HCT116 (cell line): ENCODE data around the gene TNC. TPM values are rescaled to one million over a fixed set of nuclear protein-coding genes. Genes with fewer than 3 reads are reported as not detected.

ENCODE experiments used
- ATAC-seq: fragments of 200-7000 bp; cut with Tn5 transposase; 2 replicates; pipeline ENCODE4 v1.9.1; 2020; ENCODE audit warnings: mild to moderate bottlenecking, moderate library complexity
- BruUV-seq: library from RNA; stranded (reverse); fragments of 400-500 nt; replicated peaks from 2 replicates; lab custom pipeline; 2021; lab: Mats Ljungman, UMichigan
- CTCF ChIA-PET: fragments of 300-600 bp; sonication (Branson Sonifier 250); formaldehyde crosslinking; loops from one replicate; lab custom pipeline; 2021; ENCODE audit warnings: antibody characterized with exemption; lab: Charles Lee
- POLR2A ChIA-PET: fragments of 300-600, 350-600 bp; sonication (Branson Sonifier 250); formaldehyde crosslinking; loops from one replicate; lab custom pipeline; 2021; ENCODE audit warnings: antibody characterized with exemption; lab: Charles Lee
- RAD21 ChIA-PET, 2 experiments: fragments of 300-600 bp; sonication (Branson Sonifier 250); formaldehyde crosslinking; loops; one replicate each; lab custom pipeline; 2023; ENCODE audit warnings: low total read pairs in 2 of 2; ENCODE audit not compliant: uncharacterized antibody in 2 of 2, unreplicated experiment in 2 of 2, low non-redundant PET in 1 of 2; lab: Charles Lee
- DNase-seq: peaks from one replicate; pipeline ENCODE4 v3.0.0-alpha.2; 2010; ENCODE audit warnings: low read depth, low spot score
- H2AFZ ChIP-seq: fragments of 200-600 bp; shearing (Covaris generic), sonication (generic); 2 replicates; pipeline ENCODE4 v1.6.1; 2017; ENCODE audit warnings: low read depth, mixed run types, mixed read lengths, antibody characterized with exemption, low read length; ENCODE audit not compliant: poor library complexity, severe bottlenecking
- H3K27ac ChIP-seq: 2 replicates; pipeline ENCODE4 v1.5.1; 2012; ENCODE audit warnings: low read depth, low read length
- H3K27me3 ChIP-seq: fragments of 200-600 bp; sonication (generic); 2 replicates; pipeline ENCODE4 v1.6.1; 2016; ENCODE audit warnings: mixed run types, low read length, mixed read lengths; ENCODE audit not compliant: insufficient read depth
- H3K36me3 ChIP-seq, 2 experiments: fragments of 200-500 bp in 1 of 2; fragments of 200-600 bp in 1 of 2; sonication (Bioruptor generic) in 1 of 2; sonication (generic) in 1 of 2; 2 replicates each; pipeline versions ENCODE4 v1.5.1 to v1.6.1; 2014 to 2016; ENCODE audit warnings: low read length in 2 of 2, inconsistent platforms in 1 of 2, mixed read lengths in 1 of 2, mixed run types in 1 of 2; ENCODE audit not compliant: insufficient read depth in 2 of 2, control insufficient read depth in 1 of 2
- H3K4me1 ChIP-seq, 2 experiments: fragments of 200-600 bp in 1 of 2; sonication (generic) in 1 of 2; 2 replicates each; pipeline versions ENCODE4 v1.5.1 to v1.6.1; 2012 to 2017; ENCODE audit warnings: low read length in 2 of 2, inconsistent platforms in 1 of 2, mild to moderate bottlenecking in 1 of 2, mixed read lengths in 1 of 2, mixed run types in 1 of 2, moderate library complexity in 1 of 2; ENCODE audit not compliant: insufficient read depth in 2 of 2, control insufficient read depth in 1 of 2
- H3K4me2 ChIP-seq: fragments of 200-600 bp; sonication (generic); 2 replicates; pipeline ENCODE4 v1.6.1; 2017; ENCODE audit warnings: mixed run types, low read length, mixed read lengths
- H3K4me3 ChIP-seq, 2 experiments: fragments of 200-600 bp in 1 of 2; sonication (generic) in 1 of 2; replicated peaks in 1 of 2; 2 replicates each; pipeline ENCODE4 v1.5.1; 2011 to 2016; ENCODE audit warnings: low read length in 2 of 2, control low read depth in 1 of 2, low read depth in 1 of 2, mild to moderate bottlenecking in 1 of 2, mixed read lengths in 1 of 2, mixed run types in 1 of 2
- H3K79me2 ChIP-seq: fragments of 200-600 bp; sonication (generic); 2 replicates; pipeline ENCODE4 v1.6.1; 2017; ENCODE audit warnings: mild to moderate bottlenecking, mixed run types, low read length, moderate library complexity, mixed read lengths; ENCODE audit not compliant: insufficient read depth
- H3K9ac ChIP-seq: fragments of 200-600 bp; sonication (generic); 2 replicates; pipeline ENCODE4 v1.6.1; 2016; ENCODE audit warnings: low read length, mixed read lengths
- H3K9me2 ChIP-seq: fragments of 200-600 bp; sonication (generic), shearing (Covaris generic); 2 replicates; pipeline ENCODE4 v1.6.1; 2017; ENCODE audit warnings: mixed run types, mild to moderate bottlenecking, moderate library complexity; ENCODE audit not compliant: insufficient read depth
- H3K9me3 ChIP-seq, 2 experiments: fragments of 200-500 bp in 1 of 2; fragments of 200-600 bp in 1 of 2; sonication (Bioruptor generic) in 1 of 2; sonication (generic) in 1 of 2; 2 replicates each; pipeline ENCODE4 v1.6.1; 2014 to 2017; ENCODE audit warnings: low read length in 2 of 2, mixed read lengths in 2 of 2, inconsistent platforms in 1 of 2, low read depth in 1 of 2, mild to moderate bottlenecking in 1 of 2, mixed run types in 1 of 2, moderate library complexity in 1 of 2; ENCODE audit not compliant: control insufficient read depth in 1 of 2, insufficient read depth in 1 of 2
- H4K20me1 ChIP-seq: fragments of 200-600 bp; sonication (generic), shearing (Covaris generic); 2 replicates; pipeline ENCODE4 v1.6.1; 2017; ENCODE audit warnings: mixed run types, mild to moderate bottlenecking, moderate library complexity; ENCODE audit not compliant: insufficient read depth
- CEBPB ChIP-seq: IDR thresholded peaks from 2 replicates; pipeline ENCODE4 v1.6.1; 2012; ENCODE audit warnings: low read depth
- ELF1 ChIP-seq: IDR thresholded peaks from 2 replicates; pipeline ENCODE4 v1.6.1; 2012; ENCODE audit warnings: low read depth, borderline replicate concordance
- EZH2phosphoT487 ChIP-seq: fragments of 200-600 bp; IDR thresholded peaks from 2 replicates; pipeline ENCODE4 v1.6.1; 2018; ENCODE audit warnings: antibody characterized with exemption, borderline replicate concordance
- JUND ChIP-seq: IDR thresholded peaks from 2 replicates; pipeline ENCODE4 v1.6.1; 2012
- RAD21 ChIP-seq: IDR thresholded peaks from 2 replicates; pipeline ENCODE4 v1.6.1; 2012; ENCODE audit warnings: low read depth, mild to moderate bottlenecking
- SP1 ChIP-seq: IDR thresholded peaks from 2 replicates; pipeline ENCODE4 v1.6.1; 2012; ENCODE audit warnings: low read depth
- SRF ChIP-seq: IDR thresholded peaks from 2 replicates; pipeline ENCODE4 v1.6.1; 2012; ENCODE audit warnings: low read depth
- YY1 ChIP-seq: IDR thresholded peaks from 2 replicates; pipeline ENCODE4 v1.6.1; 2011; ENCODE audit warnings: low read length, low read depth, moderate library complexity, mild to moderate bottlenecking; ENCODE audit not compliant: insufficient replicate concordance; ENCODE audit errors: extremely low read depth
- ZFX ChIP-seq: fragments of 450-650 bp; IDR thresholded peaks from 2 replicates; pipeline ENCODE4 v1.6.1; 2017
- ZNF274 ChIP-seq: fragments of 200-500 bp; sonication (Bioruptor generic); IDR thresholded peaks from 2 replicates; pipeline ENCODE4 v1.6.1; 2014; ENCODE audit warnings: mild to moderate bottlenecking, low read depth, low read length, inconsistent platforms
- intact Hi-C: fragments of 100-400 bp; cut with micrococcal nuclease; formaldehyde crosslinking; loops from 2 replicates; pipeline ENCODE4 v1.10.0; 2022
- total RNA-seq: library from RNA; stranded (reverse); gene quantifications from one replicate; pipeline ENCODE4 v1.2.1, GENCODE V29; 2021; ENCODE audit not compliant: unreplicated experiment
- TF ChIP-seq, protein P1 (sequence below): IDR thresholded peaks from 2 replicates; pipeline ENCODE4 v1.6.1; 2012
- TF ChIP-seq, protein P2 (sequence below): IDR thresholded peaks from 2 replicates; pipeline ENCODE4 v1.6.1; 2011; ENCODE audit warnings: mild to moderate bottlenecking, low read length, moderate library complexity; ENCODE audit not compliant: insufficient replicate concordance; ENCODE audit errors: extremely low read depth
- TF ChIP-seq, protein P3 (sequence below), 3 experiments: fragments of 200-600 bp in 1 of 3; sonication (generic) in 1 of 3; IDR thresholded peaks in 2 of 3; conservative IDR thresholded peaks in 1 of 3; 2 replicates each; pipeline ENCODE4 v1.5.1; 2012 to 2017; ENCODE audit warnings: low read depth in 2 of 3, low read length in 2 of 3, antibody characterized with exemption in 1 of 3, borderline replicate concordance in 1 of 3, control low read depth in 1 of 3, mild to moderate bottlenecking in 1 of 3, mixed read lengths in 1 of 3, mixed run types in 1 of 3, moderate library complexity in 1 of 3; ENCODE audit not compliant: insufficient read depth in 1 of 3
- TF ChIP-seq, protein P4 (sequence below): IDR thresholded peaks from 2 replicates; pipeline ENCODE4 v1.6.1; 2012

Gene TNC
- total RNA-seq, 1 experiment from 2014 or later = 0.49 TPM

DNA sequence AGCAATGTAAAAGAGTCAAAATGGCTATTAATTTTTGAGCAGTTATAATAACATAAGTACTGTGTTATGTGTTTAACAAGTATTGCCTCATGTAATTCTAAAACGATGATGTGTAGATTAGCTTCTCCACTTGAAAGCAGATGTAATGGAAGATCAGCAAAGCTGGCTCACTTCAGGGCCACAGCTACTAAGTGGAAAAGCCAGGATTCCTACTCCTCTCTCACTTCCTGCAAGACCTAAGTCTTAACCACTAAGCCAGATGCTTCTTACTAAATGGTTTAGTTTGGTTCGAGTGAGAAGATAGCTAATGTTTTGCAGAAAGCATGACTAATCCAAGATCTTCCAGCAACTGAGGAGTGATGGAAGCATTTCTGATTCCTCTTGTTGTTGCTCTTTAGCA, 15.7 kb upstream of the TNC start:
- RAD21 ChIA-PET = no interaction called here
- Histone ChIP-seq H3K27me3 (peaks cover 9% of the 10 kb centered on the region; the same call in 1 of the 2 replicates), H3K4me3 (no peak overlapping the region), H4K20me1 (no peaks in the 10 kb centered on the region), H3K4me1 (no peaks in the 10 kb centered on the region), H3K9ac (no peak overlapping the region), H2AFZ (no peak overlapping the region), H3K79me2 (no peaks in the 10 kb centered on the region), H3K9me2 (no peaks in the 10 kb centered on the region), H3K27ac (no peak overlapping the region), H3K9me3 (no peaks in the 10 kb centered on the region), H3K4me2 (no peak overlapping the region), H3K36me3 (no peaks in the 10 kb centered on the region)
- DNase-seq (no peak), ATAC-seq (no peak)
- intact Hi-C loops = no loop called here
- TF ChIP-seq, protein P1, sequence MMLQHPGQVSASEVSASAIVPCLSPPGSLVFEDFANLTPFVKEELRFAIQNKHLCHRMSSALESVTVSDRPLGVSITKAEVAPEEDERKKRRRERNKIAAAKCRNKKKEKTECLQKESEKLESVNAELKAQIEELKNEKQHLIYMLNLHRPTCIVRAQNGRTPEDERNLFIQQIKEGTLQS = no peak
- TF ChIP-seq ZNF274 (no peak), RAD21 (no peak), CEBPB (no peak), SRF (no peak)
- no TSS peak for BruUV-seq
- POLR2A ChIA-PET = no interaction called here
- CTCF ChIA-PET = no interaction called here

DNA sequence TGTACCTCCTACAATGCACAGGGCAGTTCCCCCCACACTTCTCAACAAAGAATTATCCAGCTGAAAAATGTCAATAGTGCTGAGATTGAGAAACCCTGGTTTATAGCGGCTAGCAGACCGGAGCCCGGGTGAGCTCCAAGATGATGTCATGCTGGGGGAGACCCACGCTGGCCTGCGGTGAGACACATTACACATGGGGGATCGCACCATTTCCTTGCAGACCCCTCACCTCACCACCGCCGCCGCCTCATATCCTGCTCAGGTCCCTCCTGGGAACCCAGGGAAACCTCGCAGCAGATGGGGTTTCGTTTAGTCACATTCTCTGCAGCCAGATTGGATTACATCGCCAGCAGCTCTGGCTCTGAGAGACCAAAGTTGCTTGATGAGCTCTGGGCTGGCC, 14.7 kb upstream of the TNC start:
- ChIA-PET CTCF (no interaction called here), RAD21 (interaction anchor here in 1 of 2 experiments (0.6 kb wide), 1 partner anchor 118 kb away, joined by 3 read pairs; no protein-coding TSS in a partner anchor), POLR2A (no interaction called here)
- no peaks in the 10 kb centered on the region for H3K79me2 ChIP-seq
- ATAC-seq = no peak
- H3K4me2 ChIP-seq = no peak overlapping the region
- H3K4me3 ChIP-seq = no peak overlapping the region
- no peaks in the 10 kb centered on the region for H3K36me3 ChIP-seq
- intact Hi-C loops = no loop called here
- H3K4me1 ChIP-seq = no peaks in the 10 kb centered on the region
- no peaks in the 10 kb centered on the region for H4K20me1 ChIP-seq
- peaks cover 9% of the 10 kb centered on the region; the same call in 1 of the 2 replicates for H3K27me3 ChIP-seq
- no peak overlapping the region for H3K27ac ChIP-seq
- no peak overlapping the region for H2AFZ ChIP-seq
- H3K9me2 ChIP-seq = no peaks in the 10 kb centered on the region
- TF ChIP-seq ELF1 (no peak), SP1 (no peak), JUND (no peak), YY1 (no peak), CEBPB (no peak), EZH2phosphoT487 (no peak), ZFX (no peak), ZNF274 (no peak)
- TF ChIP-seq, protein P2, sequence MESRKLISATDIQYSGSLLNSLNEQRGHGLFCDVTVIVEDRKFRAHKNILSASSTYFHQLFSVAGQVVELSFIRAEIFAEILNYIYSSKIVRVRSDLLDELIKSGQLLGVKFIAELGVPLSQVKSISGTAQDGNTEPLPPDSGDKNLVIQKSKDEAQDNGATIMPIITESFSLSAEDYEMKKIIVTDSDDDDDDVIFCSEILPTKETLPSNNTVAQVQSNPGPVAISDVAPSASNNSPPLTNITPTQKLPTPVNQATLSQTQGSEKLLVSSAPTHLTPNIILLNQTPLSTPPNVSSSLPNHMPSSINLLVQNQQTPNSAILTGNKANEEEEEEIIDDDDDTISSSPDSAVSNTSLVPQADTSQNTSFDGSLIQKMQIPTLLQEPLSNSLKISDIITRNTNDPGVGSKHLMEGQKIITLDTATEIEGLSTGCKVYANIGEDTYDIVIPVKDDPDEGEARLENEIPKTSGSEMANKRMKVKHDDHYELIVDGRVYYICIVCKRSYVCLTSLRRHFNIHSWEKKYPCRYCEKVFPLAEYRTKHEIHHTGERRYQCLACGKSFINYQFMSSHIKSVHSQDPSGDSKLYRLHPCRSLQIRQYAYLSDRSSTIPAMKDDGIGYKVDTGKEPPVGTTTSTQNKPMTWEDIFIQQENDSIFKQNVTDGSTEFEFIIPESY = no peak
- TF ChIP-seq, protein P3, sequence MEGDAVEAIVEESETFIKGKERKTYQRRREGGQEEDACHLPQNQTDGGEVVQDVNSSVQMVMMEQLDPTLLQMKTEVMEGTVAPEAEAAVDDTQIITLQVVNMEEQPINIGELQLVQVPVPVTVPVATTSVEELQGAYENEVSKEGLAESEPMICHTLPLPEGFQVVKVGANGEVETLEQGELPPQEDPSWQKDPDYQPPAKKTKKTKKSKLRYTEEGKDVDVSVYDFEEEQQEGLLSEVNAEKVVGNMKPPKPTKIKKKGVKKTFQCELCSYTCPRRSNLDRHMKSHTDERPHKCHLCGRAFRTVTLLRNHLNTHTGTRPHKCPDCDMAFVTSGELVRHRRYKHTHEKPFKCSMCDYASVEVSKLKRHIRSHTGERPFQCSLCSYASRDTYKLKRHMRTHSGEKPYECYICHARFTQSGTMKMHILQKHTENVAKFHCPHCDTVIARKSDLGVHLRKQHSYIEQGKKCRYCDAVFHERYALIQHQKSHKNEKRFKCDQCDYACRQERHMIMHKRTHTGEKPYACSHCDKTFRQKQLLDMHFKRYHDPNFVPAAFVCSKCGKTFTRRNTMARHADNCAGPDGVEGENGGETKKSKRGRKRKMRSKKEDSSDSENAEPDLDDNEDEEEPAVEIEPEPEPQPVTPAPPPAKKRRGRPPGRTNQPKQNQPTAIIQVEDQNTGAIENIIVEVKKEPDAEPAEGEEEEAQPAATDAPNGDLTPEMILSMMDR (IDR thresholded peaks at IDR 0.05 in 2 of 3, conservative IDR thresholded peaks at IDR 0.05 in 1 of 3; ENCODE audit: borderline replicate concordance in 1 of 3, insufficient read depth in 1 of 3, low read depth in 2 of 3, low read length in 2 of 3) = no peak
- TF ChIP-seq, protein P1 = no peak
- TF ChIP-seq, protein P4, sequence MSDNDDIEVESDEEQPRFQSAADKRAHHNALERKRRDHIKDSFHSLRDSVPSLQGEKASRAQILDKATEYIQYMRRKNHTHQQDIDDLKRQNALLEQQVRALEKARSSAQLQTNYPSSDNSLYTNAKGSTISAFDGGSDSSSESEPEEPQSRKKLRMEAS = no peak
- TF ChIP-seq, all 23 proteins: peak for 0
- no TSS peak for BruUV-seq
- Histone ChIP-seq H3K9me3 (no peaks in the 10 kb centered on the region), H3K9ac (no peak overlapping the region)
- no peak for DNase-seq
